H1 (cell line): ENCODE data around the gene NPHP4. TPM values are rescaled to one million over a fixed set of nuclear protein-coding genes. Genes with fewer than 3 reads are reported as not detected.

Experiments
- GTF2F1 ChIP-seq: IDR thresholded peaks from 2 replicates; pipeline ENCODE4 v1.6.1; 2012; ENCODE audit warnings: low read depth, low read length, improper control_type of control experiment, borderline replicate concordance
- HDAC6 ChIP-seq: IDR thresholded peaks from one replicate; pipeline ENCODE4 v1.7.1; 2012; ENCODE audit warnings: low read depth, mild to moderate bottlenecking, inconsistent platforms, low read length, moderate library complexity
- KDM1A ChIP-seq: fragments of 200-600, 300-600 bp; sonication (generic); IDR thresholded peaks from 2 replicates; pipeline ENCODE4 v1.7.1; 2016; ENCODE audit warnings: mild to moderate bottlenecking, low read length, borderline replicate concordance
- KDM4A ChIP-seq: IDR thresholded peaks from one replicate; pipeline ENCODE4 v1.7.1; 2012; ENCODE audit warnings: low read depth, mild to moderate bottlenecking, moderate library complexity, low read length, inconsistent platforms; ENCODE audit not compliant: severe bottlenecking
- NRF1 ChIP-seq: IDR thresholded peaks from 2 replicates; pipeline ENCODE4 v1.6.1; 2011; ENCODE audit warnings: mild to moderate bottlenecking, low read depth, low read length, improper control_type of control experiment
- SRF ChIP-seq: IDR thresholded peaks from 2 replicates; pipeline ENCODE4 v1.6.1; 2011; ENCODE audit warnings: mild to moderate bottlenecking, low read depth, low read length, moderate library complexity
- TAF1 ChIP-seq: IDR thresholded peaks from 2 replicates; pipeline ENCODE4 v1.6.1; 2011; ENCODE audit warnings: mild to moderate bottlenecking, low read depth, low read length
- TEAD4 ChIP-seq: IDR thresholded peaks from 2 replicates; pipeline ENCODE4 v1.6.1; 2012; ENCODE audit warnings: low read depth, low read length, inconsistent platforms, mixed read lengths
- polyA plus RNA-seq, 7 experiments: library from polyadenylated mRNA; depleted of rRNA in 3 of 7; stranded (reverse) in 5 of 7; unstranded in 2 of 7; fragments of >200 nt in 5 of 7; fragments of 200-250 nt in 2 of 7; gene quantifications; 1 replicate in 5 of 7; 2 replicates in 1 of 7; 4 replicates in 1 of 7; pipeline versions ENCODE4 v1.2.1 to v1.2.3, GENCODE V29; 2011 to 2013; ENCODE audit warnings: missing spikeins in 2 of 7, mixed read lengths in 2 of 7
- total RNA-seq: library from RNA; stranded (reverse); fragmentation: NEBNext Ultra II Directional; extraction: Animal tissue kit (Norgen Biotek cat#: 25700); gene quantifications from 2 replicates; pipeline ENCODE4 v1.2.1, GENCODE V29; 2021
- TF ChIP-seq, protein P1 (sequence below): fragments of 300-600 bp; sonication (generic); IDR thresholded peaks from 2 replicates; pipeline ENCODE4 v1.7.1; 2012; ENCODE audit warnings: low read length, moderate library complexity, mild to moderate bottlenecking, inconsistent platforms; ENCODE audit not compliant: insufficient replicate concordance

Gene NPHP4
- total and polyA plus RNA-seq, 2 of the 8 experiments (the other 6 are each of a cell fraction or from before 2014, with no cell fraction given), result 5.8 to 14.0 TPM

DNA sequence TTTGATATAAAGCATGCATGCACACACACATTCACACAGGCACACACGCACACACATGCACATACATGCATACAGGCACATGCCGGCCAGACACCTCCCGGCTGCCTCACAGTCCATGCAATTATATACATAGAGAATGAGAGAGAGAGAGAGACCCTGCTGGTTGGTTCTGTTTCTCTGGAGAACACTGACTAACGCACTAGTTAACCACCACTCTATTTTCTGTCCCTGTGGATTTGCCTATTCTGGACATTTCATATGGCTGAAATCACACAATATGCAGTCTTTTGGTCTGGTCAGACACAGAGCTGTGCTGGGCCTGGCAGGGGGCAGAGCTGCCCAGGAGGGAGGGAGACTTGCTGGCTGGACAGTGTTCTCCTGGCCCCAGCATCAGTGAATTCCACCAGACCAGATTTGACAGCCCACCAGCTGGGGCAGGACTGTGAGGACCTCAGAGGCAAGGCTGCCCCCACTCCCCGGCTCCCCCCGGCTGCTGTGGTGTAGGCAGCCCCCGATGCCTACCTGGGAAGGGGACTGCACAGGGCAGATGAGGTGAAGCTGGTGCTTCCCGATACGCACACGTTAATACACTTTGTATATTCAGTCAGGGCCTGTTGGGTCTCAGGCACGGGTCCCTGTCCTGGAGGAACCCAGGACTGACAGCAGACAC is 152.2 kb downstream of the NPHP4 start (continued):
- TF ChIP-seq, protein P1, sequence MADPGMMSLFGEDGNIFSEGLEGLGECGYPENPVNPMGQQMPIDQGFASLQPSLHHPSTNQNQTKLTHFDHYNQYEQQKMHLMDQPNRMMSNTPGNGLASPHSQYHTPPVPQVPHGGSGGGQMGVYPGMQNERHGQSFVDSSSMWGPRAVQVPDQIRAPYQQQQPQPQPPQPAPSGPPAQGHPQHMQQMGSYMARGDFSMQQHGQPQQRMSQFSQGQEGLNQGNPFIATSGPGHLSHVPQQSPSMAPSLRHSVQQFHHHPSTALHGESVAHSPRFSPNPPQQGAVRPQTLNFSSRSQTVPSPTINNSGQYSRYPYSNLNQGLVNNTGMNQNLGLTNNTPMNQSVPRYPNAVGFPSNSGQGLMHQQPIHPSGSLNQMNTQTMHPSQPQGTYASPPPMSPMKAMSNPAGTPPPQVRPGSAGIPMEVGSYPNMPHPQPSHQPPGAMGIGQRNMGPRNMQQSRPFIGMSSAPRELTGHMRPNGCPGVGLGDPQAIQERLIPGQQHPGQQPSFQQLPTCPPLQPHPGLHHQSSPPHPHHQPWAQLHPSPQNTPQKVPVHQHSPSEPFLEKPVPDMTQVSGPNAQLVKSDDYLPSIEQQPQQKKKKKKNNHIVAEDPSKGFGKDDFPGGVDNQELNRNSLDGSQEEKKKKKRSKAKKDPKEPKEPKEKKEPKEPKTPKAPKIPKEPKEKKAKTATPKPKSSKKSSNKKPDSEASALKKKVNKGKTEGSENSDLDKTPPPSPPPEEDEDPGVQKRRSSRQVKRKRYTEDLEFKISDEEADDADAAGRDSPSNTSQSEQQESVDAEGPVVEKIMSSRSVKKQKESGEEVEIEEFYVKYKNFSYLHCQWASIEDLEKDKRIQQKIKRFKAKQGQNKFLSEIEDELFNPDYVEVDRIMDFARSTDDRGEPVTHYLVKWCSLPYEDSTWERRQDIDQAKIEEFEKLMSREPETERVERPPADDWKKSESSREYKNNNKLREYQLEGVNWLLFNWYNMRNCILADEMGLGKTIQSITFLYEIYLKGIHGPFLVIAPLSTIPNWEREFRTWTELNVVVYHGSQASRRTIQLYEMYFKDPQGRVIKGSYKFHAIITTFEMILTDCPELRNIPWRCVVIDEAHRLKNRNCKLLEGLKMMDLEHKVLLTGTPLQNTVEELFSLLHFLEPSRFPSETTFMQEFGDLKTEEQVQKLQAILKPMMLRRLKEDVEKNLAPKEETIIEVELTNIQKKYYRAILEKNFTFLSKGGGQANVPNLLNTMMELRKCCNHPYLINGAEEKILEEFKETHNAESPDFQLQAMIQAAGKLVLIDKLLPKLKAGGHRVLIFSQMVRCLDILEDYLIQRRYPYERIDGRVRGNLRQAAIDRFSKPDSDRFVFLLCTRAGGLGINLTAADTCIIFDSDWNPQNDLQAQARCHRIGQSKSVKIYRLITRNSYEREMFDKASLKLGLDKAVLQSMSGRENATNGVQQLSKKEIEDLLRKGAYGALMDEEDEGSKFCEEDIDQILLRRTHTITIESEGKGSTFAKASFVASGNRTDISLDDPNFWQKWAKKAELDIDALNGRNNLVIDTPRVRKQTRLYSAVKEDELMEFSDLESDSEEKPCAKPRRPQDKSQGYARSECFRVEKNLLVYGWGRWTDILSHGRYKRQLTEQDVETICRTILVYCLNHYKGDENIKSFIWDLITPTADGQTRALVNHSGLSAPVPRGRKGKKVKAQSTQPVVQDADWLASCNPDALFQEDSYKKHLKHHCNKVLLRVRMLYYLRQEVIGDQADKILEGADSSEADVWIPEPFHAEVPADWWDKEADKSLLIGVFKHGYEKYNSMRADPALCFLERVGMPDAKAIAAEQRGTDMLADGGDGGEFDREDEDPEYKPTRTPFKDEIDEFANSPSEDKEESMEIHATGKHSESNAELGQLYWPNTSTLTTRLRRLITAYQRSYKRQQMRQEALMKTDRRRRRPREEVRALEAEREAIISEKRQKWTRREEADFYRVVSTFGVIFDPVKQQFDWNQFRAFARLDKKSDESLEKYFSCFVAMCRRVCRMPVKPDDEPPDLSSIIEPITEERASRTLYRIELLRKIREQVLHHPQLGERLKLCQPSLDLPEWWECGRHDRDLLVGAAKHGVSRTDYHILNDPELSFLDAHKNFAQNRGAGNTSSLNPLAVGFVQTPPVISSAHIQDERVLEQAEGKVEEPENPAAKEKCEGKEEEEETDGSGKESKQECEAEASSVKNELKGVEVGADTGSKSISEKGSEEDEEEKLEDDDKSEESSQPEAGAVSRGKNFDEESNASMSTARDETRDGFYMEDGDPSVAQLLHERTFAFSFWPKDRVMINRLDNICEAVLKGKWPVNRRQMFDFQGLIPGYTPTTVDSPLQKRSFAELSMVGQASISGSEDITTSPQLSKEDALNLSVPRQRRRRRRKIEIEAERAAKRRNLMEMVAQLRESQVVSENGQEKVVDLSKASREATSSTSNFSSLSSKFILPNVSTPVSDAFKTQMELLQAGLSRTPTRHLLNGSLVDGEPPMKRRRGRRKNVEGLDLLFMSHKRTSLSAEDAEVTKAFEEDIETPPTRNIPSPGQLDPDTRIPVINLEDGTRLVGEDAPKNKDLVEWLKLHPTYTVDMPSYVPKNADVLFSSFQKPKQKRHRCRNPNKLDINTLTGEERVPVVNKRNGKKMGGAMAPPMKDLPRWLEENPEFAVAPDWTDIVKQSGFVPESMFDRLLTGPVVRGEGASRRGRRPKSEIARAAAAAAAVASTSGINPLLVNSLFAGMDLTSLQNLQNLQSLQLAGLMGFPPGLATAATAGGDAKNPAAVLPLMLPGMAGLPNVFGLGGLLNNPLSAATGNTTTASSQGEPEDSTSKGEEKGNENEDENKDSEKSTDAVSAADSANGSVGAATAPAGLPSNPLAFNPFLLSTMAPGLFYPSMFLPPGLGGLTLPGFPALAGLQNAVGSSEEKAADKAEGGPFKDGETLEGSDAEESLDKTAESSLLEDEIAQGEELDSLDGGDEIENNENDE, result no peak
- TF ChIP-seq KDM4A, result no peak
- TF ChIP-seq KDM1A, result no peak
- no peak for TF ChIP-seq TAF1
- no peak for TF ChIP-seq GTF2F1
- no peak for TF ChIP-seq SRF
- no peak for TF ChIP-seq NRF1
- no peak for TF ChIP-seq HDAC6
- no peak for TF ChIP-seq TEAD4
